Loucy (cell line): Measurements from ENCODE around the gene OR2T2.
"Not testable (repeated sequence)": the region's sequence is repeated elsewhere in the genome, so short reads cannot be mapped to it uniquely, and the experiment has no call there.

Source experiments
- H2AFZ ChIP-seq: fragments of 200-600 bp; sonication (generic); 2 replicates; pipeline ENCODE4 v1.6.0; 2016; ENCODE audit warnings: antibody characterized with exemption, mild to moderate bottlenecking, low read length, moderate library complexity
- H3F3A ChIP-seq: fragments of 200-600 bp; 2 replicates; pipeline ENCODE4 v1.6.0; 2016; ENCODE audit warnings: antibody characterized with exemption, low read depth, mild to moderate bottlenecking
- H3K27me3 ChIP-seq: fragments of 200-600 bp; sonication (generic); 2 replicates; pipeline ENCODE4 v1.6.1; 2014; ENCODE audit warnings: low read length, mild to moderate bottlenecking; ENCODE audit not compliant: insufficient read depth, poor library complexity, severe bottlenecking
- H3K36me3 ChIP-seq: fragments of 200-600 bp; sonication (generic); 2 replicates; pipeline ENCODE4 v1.6.1; 2016; ENCODE audit warnings: low read length; ENCODE audit not compliant: insufficient read depth
- H3K4me1 ChIP-seq: fragments of 200-600 bp; sonication (generic); 2 replicates; pipeline ENCODE4 v1.5.1; 2014; ENCODE audit warnings: low read length, mild to moderate bottlenecking; ENCODE audit not compliant: insufficient read depth, poor library complexity, severe bottlenecking
- H3K4me2 ChIP-seq: fragments of 200-600 bp; sonication (generic); 2 replicates; pipeline ENCODE4 v1.6.0; 2014; ENCODE audit warnings: antibody characterized with exemption, low read length, low read depth, mild to moderate bottlenecking; ENCODE audit not compliant: poor library complexity, severe bottlenecking
- H3K4me3 ChIP-seq: fragments of 200-600 bp; sonication (generic); 2 replicates; pipeline ENCODE4 v1.5.1; 2014; ENCODE audit warnings: low read length, mild to moderate bottlenecking, mixed read lengths; ENCODE audit not compliant: poor library complexity, severe bottlenecking
- H3K79me2 ChIP-seq: fragments of 200-600 bp; sonication (generic); 2 replicates; pipeline ENCODE4 v1.6.1; 2014; ENCODE audit warnings: low read length; ENCODE audit not compliant: insufficient read depth
- H3K9ac ChIP-seq: fragments of 200-600 bp; sonication (generic); 2 replicates; pipeline ENCODE4 v1.6.0; 2014; ENCODE audit warnings: mild to moderate bottlenecking, low read depth, low read length, moderate library complexity; ENCODE audit not compliant: poor library complexity, severe bottlenecking
- H3K9me2 ChIP-seq: fragments of 200-600 bp; sonication (generic); replicated peaks from 2 replicates; pipeline ENCODE4 v1.6.1; 2016; ENCODE audit warnings: low read depth, low read length, mixed read lengths
- H3K9me3 ChIP-seq: fragments of 200-600 bp; sonication (generic); 2 replicates; pipeline ENCODE4 v1.6.1; 2014; ENCODE audit warnings: mild to moderate bottlenecking, antibody characterized with exemption, low read length, low read depth; ENCODE audit not compliant: insufficient read depth
- H4K20me1 ChIP-seq: fragments of 200-600 bp; sonication (generic); 2 replicates; pipeline ENCODE4 v1.6.0; 2014; ENCODE audit warnings: antibody characterized with exemption, low read length, mild to moderate bottlenecking; ENCODE audit not compliant: insufficient read depth, poor library complexity, severe bottlenecking

The OR2T2 gene

DNA sequence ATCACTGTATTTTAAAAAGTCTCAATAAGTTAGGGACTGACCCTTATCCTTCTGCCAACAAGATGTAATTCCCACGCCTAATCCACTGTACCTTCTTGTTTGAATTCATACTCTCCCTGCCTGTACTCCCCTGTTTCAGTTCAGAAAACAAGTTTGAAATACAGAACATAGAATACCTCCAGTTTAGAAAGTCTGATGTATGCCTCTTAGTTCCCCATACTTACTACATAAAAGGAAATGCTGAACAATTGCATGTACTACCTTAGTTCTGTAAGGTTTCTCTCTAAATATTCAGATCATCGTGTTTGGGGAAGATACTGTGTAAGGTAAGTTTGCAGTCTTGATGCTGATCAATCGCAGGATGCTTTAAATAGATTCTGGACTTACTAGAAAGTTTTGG lies 9.1 kb upstream of the OR2T2 start:
- H3K4me3 ChIP-seq, H2AFZ ChIP-seq, H3K36me3 ChIP-seq, H3K4me1 ChIP-seq, H3F3A ChIP-seq, H3K9ac ChIP-seq, H3K27me3 ChIP-seq, H3K4me2 ChIP-seq, H3K79me2 ChIP-seq, H3K9me2 ChIP-seq, H3K9me3 ChIP-seq, H4K20me1 ChIP-seq: not testable (repeated sequence)

DNA sequence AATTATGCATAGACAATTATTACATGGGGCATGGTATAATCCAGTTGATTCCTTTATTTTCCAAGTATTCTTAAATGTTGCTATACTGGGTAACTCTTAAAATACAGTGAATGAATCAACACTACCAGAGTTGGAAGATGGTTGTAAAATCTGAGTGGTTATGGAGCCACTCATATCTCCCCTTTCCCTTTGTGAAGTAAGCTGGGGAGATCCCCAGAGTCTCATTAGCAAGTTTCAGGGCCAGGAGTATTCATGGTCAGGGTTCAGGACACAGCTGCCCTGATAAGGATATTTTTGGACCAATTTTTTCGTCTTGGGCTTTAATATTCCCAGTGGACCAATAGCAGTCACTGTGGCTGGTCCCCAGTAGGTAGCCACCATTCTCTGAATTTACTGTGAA lies 6.8 kb upstream of the OR2T2 start:
- not testable (repeated sequence) for H3K27me3 ChIP-seq, H3K79me2 ChIP-seq, H2AFZ ChIP-seq, H4K20me1 ChIP-seq, H3K9me2 ChIP-seq, H3K4me1 ChIP-seq, H3K9ac ChIP-seq, H3F3A ChIP-seq, H3K4me2 ChIP-seq, H3K36me3 ChIP-seq, H3K9me3 ChIP-seq, H3K4me3 ChIP-seq

DNA sequence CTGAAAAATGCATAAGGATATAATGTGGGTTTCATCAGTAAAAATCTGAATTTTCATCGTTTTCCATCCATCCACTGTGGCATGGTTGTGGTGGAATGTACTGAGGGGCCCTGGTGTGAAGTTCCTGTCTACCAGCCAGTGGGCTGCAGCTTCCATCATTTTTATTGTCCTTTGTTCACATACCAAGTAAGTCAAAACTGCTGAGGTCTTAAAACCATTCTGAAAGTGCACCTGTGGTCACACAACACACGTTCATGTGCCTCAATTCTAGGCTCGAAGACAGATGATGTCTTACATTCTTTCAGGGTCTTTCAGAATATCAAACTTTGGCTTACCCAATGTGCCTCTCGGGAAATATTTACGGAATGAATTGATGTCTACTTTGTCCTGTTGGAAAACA lies 6.2 kb upstream of the OR2T2 start:
- not testable (repeated sequence) for H3F3A ChIP-seq, H2AFZ ChIP-seq, H4K20me1 ChIP-seq, H3K9ac ChIP-seq, H3K36me3 ChIP-seq, H3K27me3 ChIP-seq, H3K4me3 ChIP-seq, H3K9me2 ChIP-seq, H3K4me2 ChIP-seq, H3K4me1 ChIP-seq, H3K9me3 ChIP-seq, H3K79me2 ChIP-seq

DNA sequence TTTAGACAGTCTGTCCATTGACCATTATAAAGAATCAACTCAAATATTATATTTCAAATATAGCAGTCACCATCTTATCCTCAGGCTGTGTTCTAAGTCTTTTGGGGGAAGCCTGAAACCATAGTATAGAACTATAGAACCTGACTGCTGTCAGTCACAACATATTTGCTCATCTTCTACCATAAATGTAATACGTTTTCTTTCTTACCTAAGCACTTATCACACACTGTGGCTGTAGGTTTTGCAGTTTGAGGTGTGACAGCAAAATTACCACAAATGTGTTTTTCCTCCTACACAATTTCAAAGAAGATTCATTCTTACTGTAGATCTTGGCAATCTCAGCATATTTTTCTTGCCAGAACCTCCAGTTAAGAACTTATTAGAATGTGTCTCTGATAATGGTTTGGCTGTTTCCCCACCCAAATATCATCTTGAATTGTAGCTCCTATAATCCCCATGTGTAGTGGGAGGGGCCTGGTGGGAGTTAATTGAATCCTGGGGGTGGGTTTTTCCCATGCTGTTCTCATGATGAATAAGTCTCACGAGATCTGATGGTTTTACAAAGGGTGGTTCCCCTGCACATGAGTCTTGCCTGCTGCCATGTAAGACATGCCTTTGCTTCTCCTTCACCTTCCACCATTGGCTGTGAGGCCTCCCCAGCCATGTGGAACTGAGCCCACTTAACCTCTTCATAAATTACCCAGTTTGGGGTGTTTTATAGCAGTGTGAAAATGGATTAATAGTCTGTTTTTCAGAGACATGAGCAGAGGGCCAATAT lies 2.7 kb upstream of the OR2T2 start:
- not testable (repeated sequence) for H3K36me3 ChIP-seq, H3K9me3 ChIP-seq, H3K4me1 ChIP-seq, H3K27me3 ChIP-seq, H3K79me2 ChIP-seq, H2AFZ ChIP-seq, H3K4me2 ChIP-seq, H4K20me1 ChIP-seq, H3K9me2 ChIP-seq, H3K4me3 ChIP-seq, H3F3A ChIP-seq, H3K9ac ChIP-seq

DNA sequence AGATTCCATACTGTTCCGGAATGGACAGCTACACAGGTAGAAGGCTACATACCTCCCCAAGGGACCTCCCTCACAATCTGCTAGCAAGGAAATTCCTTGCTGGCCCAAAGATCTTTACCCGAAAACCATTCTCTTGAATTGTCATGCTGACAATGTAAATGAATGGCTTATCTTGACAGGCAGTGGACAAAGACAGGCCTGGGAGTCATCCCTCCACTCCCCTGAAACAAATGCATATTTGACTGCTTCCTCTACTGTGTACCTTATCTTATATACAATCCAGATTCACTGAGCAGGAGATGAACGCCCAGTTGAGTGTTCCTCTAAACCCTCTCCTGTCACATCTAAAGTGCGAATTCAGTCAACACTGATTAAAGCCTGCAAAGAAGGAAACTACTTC lies 834 bp upstream of the OR2T2 start:
- H4K20me1 ChIP-seq, H3K4me3 ChIP-seq, H3K9ac ChIP-seq, H3F3A ChIP-seq, H3K4me2 ChIP-seq, H2AFZ ChIP-seq, H3K9me3 ChIP-seq, H3K9me2 ChIP-seq, H3K36me3 ChIP-seq, H3K4me1 ChIP-seq, H3K79me2 ChIP-seq, H3K27me3 ChIP-seq: not testable (repeated sequence)

DNA sequence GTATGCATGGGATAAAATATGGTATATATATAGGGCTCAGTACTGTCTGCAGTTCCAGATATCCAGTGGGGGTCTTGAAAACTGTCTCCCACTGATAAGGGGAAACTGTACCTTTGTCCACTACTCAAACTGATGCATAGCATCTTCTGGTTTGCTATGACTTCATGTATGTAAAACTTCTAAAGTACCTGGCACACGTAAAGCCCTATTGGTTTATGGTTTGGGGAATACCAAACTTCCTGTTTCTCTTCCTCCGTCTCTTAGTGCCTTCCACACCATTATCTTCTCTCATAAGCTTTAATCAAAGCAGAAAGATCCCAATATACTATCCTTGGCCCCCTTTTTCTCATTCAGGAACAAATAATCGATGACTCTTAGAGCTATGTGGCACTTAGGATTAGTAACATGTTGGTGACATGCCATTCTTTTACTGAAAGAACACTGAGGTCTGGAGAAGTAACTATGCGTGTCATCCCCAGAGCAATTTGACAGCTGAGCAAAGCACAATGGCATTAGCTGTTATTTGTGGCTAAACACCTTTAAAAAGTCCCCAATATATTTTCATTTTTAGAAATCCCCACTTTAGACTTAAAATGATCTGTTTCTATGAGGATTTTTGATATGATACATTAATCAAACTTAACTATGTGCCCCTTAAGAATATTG lies 3.1 kb downstream of the OR2T2 start:
- H3K9ac ChIP-seq, H3K4me3 ChIP-seq, H2AFZ ChIP-seq, H3K9me2 ChIP-seq, H3K36me3 ChIP-seq, H3K9me3 ChIP-seq, H3K4me1 ChIP-seq, H3K79me2 ChIP-seq, H3K4me2 ChIP-seq, H3K27me3 ChIP-seq, H4K20me1 ChIP-seq, H3F3A ChIP-seq: not testable (repeated sequence)

DNA sequence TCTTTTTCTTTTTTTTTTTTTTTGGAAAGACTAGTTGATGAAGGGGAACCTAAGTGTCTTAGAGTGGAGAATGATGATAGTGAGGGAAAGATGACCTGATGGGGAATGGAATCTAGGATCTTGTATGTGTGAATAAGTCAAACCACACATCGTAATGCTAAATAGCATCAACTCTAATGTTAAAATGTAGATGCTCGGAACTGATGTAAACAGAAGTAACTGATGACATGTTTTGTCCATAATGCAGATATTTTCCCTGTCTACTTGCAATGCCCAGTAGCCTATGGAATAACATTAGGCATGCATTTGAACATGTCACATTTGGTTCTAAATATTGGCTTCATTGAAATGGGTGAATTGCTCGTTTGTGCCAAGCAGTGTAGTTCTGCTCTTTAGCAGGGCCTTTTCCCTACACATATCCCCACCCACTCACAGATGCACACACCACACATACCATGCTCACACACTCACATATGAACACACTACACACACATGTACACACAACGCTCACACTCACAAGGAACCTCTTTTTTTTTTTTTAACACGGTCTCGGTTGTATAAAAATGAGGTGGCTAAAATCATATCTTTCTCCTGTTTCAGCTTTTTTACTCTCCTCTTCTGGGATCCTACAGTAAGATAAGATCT lies 4.5 kb downstream of the OR2T2 start:
- H3K36me3 ChIP-seq, H3K4me2 ChIP-seq, H3K27me3 ChIP-seq: not testable (repeated sequence)

More for the DNA sequence above, 4.5 kb downstream of the OR2T2 start:
- H3K9ac ChIP-seq, H3K4me1 ChIP-seq, H3K79me2 ChIP-seq, H3K4me3 ChIP-seq, H4K20me1 ChIP-seq, H3K9me3 ChIP-seq, H3K9me2 ChIP-seq, H3F3A ChIP-seq, H2AFZ ChIP-seq: not testable (repeated sequence)
